GM10248 (cell line): ENCODE data around the gene C12orf57.

Experiments used
- CTCF ChIA-PET: fragments of 300-600 bp; sonication (Branson Sonifier 250); formaldehyde crosslinking; extraction: SDS; loops from one replicate; lab custom pipeline; 2021; ENCODE audit warnings: antibody characterized with exemption; lab: Yijun Ruan, JAX
- POLR2A ChIA-PET: fragments of 350-650 bp; sonication (Branson Sonifier 250); formaldehyde crosslinking; extraction: SDS; loops from one replicate; lab custom pipeline; 2020; ENCODE audit warnings: antibody characterized with exemption; lab: Yijun Ruan, JAX
- DNase-seq: peaks from one replicate; pipeline ENCODE4 v3.0.0; 2012; ENCODE audit errors: extremely low spot score
- TF ChIP-seq, protein P1 (sequence below): IDR thresholded peaks from 2 replicates; pipeline ENCODE4 v1.5.1; 2012; ENCODE audit warnings: mild to moderate bottlenecking, low read depth; ENCODE audit errors: extremely low read depth, missing control alignments, control extremely low read depth

The C12orf57 gene

DNA sequence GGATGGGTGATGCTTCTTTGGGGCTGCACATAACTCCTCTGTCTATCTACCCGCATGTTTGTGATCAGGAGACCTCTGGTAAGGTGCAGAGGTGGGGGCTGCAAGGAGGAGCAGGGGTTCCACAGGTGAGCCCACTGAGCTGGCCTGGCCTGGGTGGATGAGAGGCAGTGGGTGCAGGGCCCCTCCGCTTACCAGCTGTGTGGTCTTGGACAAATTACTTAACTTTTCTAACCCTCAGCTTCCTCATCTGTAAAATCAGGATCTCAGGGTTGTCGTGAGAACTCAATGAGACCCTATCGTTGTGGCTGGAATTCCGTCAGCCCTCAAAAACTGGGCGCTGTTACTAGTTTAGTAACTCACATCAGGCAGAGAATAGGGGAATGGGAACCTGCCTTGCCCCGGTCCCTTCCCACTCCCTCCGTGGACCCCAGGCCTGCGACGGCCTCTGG, 14.8 kb downstream of the C12orf57 start:
- ChIA-PET POLR2A (interaction anchor here (0.8 to 11.3 kb wide), 6 partner anchors 8 to 91 kb away, joined by 3 to 147 read pairs (median 4); partner anchors contain the start of genes C12orf57, PTPN6, RNU7-1 and SPSB2), CTCF (interaction anchor here (0.8 to 13.5 kb wide), 12 partner anchors 8 to 192 kb away, joined by 3 to 530 read pairs (median 4); partner anchors contain the start of genes C12orf57, PTPN6 and RNU7-1)
- TF ChIP-seq, protein P1, sequence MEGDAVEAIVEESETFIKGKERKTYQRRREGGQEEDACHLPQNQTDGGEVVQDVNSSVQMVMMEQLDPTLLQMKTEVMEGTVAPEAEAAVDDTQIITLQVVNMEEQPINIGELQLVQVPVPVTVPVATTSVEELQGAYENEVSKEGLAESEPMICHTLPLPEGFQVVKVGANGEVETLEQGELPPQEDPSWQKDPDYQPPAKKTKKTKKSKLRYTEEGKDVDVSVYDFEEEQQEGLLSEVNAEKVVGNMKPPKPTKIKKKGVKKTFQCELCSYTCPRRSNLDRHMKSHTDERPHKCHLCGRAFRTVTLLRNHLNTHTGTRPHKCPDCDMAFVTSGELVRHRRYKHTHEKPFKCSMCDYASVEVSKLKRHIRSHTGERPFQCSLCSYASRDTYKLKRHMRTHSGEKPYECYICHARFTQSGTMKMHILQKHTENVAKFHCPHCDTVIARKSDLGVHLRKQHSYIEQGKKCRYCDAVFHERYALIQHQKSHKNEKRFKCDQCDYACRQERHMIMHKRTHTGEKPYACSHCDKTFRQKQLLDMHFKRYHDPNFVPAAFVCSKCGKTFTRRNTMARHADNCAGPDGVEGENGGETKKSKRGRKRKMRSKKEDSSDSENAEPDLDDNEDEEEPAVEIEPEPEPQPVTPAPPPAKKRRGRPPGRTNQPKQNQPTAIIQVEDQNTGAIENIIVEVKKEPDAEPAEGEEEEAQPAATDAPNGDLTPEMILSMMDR = no peak
- no peak for DNase-seq

DNA sequence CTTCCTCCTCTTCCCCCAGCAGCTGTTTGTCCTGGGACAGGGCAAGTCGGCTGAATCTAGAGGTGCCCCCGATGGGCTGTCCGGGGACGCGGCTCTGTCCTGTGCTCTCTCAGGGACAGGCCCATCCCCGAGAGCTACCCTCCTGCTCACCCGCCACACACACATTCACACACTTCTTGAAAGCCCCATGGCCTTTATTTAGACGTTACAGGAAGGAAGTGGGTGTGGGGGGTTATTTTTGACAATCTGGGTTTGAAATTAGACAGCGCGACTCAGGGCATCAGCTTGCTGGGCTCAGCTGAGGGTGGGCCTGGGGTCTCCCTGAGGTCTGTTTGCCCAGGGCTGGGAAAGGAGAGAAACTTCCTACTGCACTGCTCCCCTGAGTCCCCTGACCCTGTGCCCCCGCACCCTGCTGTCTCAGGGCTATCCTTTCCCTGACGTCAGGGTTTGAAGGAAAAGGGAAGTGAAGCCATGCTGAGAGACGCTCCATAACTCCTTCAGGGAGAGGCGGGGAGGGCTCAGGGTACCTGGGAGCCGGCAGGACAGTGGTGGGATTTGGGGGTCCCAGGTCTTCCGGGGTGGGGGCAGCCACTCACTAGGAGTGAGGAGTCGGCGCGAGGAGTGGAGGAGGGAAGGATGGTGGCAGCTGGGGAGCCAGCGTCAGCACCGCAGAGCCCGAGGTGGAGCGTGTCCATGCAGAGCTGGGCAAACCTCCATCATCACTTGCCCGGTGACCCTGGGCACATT, 15.4 kb downstream of the C12orf57 start:
- TF ChIP-seq, protein P1 = no peak
- ChIA-PET CTCF (interaction anchor here (0.9 to 13.5 kb wide), 11 partner anchors 9 to 193 kb away, joined by 3 to 530 read pairs (median 4); partner anchors contain the start of genes C12orf57, PTPN6 and RNU7-1), POLR2A (interaction anchor here (0.8 to 11.3 kb wide), 4 partner anchors 8 to 86 kb away, joined by 3 to 147 read pairs (median 4); partner anchors contain the start of genes C12orf57, PTPN6, RNU7-1 and SPSB2)
- peak; percentile 78 for DNase-seq

DNA sequence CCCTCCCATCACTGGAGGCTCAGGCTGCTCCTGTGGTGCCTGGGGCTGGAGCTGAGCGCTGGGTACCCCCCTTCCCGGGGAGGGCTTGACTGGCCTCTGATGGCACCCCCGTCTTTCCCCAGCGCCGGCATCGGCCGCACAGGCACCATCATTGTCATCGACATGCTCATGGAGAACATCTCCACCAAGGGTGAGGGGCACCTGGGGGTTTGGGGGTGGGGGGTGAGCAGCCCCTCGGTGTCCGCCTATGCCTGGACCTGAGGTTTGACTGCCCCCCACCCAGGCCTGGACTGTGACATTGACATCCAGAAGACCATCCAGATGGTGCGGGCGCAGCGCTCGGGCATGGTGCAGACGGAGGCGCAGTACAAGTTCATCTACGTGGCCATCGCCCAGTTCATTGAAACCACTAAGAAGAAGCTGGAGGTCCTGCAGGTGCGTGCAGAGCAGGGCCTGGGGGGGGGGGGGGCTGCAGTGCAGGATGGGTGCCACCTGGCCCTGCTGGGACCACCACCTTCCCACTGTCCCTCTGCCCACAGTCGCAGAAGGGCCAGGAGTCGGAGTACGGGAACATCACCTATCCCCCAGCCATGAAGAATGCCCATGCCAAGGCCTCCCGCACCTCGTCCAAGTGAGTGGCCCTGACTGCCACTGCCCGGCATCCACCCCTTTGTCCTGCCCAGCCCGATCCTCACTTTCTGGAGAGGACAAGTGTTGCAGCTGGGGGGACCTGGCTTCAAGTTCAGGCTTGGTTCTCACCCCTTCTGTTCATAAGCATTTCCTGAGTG, 16.2 kb downstream of the C12orf57 start:
- ChIA-PET CTCF (interaction anchor here (1.0 to 13.5 kb wide), 9 partner anchors 10 to 153 kb away, joined by 3 to 530 read pairs (median 5); partner anchors contain the start of genes C12orf57, EMG1, PHB2 and PTPN6), POLR2A (interaction anchor here (0.6 to 11.3 kb wide), 6 partner anchors 9 to 968 kb away, joined by 3 to 147 read pairs (median 6); partner anchors contain the start of genes C12orf57, PTPN6 and RNU7-1)
- no peak for DNase-seq
- TF ChIP-seq, protein P1 = no peak

DNA sequence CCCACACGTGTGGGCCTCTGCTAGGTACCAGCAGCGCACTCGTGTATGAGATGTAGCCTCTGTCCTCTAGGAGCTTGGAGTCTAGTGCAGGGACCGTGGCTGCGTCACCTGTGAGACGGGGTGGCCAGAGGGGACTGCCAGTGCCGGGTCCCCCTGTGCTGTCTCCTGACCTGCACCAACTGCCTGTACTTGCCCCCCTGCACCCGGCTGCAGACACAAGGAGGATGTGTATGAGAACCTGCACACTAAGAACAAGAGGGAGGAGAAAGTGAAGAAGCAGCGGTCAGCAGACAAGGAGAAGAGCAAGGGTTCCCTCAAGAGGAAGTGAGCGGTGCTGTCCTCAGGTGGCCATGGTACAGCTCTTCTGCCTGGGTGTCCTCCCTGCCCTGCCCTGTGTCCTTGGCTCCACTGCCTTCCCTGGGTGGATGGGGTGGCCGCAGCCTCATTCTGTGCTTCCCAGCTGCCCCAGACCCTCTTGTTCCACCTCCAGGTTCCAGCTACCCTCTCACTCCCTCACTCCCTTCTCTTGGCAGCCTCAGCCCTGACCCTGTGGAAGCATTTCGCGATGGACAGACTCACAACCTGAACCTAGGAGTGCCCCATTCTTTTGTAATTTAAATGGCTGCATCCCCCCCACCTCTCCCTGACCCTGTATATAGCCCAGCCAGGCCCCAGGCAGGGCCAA, 16.9 kb downstream of the C12orf57 start:
- TF ChIP-seq, protein P1 = peak; percentile 59
- peak; percentile 57 for DNase-seq
- ChIA-PET CTCF (interaction anchor here (1.0 to 13.5 kb wide), 10 partner anchors 9 to 147 kb away, joined by 3 to 530 read pairs (median 4); partner anchors contain the start of genes C12orf57, EMG1, LRRC23 and PHB2), POLR2A (interaction anchor here (0.6 to 11.3 kb wide), 6 partner anchors 9 to 967 kb away, joined by 3 to 147 read pairs (median 4); partner anchors contain the start of genes C12orf57, PTPN6 and RNU7-1)

DNA sequence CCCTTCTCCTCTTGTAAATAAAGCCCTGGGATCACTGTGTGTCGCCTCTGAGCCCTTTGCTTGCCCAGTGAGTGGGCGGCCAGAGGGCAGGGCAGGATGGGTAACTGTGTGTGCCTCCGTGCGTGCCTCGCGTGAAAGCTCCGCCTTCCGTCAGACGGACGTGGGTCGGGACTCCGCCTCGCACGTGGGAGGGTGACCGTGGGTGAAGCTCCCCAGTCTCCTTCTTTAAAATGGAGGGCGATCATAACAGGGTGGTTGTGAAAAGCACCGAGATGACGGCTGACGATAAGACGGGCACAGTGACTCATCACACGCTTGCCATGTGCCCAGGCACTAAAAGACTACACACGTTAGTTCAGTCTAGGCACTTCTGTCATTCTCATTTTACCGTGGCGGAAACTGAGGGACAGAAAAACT, 17.5 kb downstream of the C12orf57 start:
- CTCF ChIA-PET = interaction anchor here (1.0 to 13.5 kb wide), 11 partner anchors 8 to 147 kb away, joined by 3 to 530 read pairs (median 5); partner anchors contain the start of genes C12orf57, EMG1, LRRC23 and PHB2
- POLR2A ChIA-PET = interaction anchor here (0.6 to 11.3 kb wide), 5 partner anchors 10 to 88 kb away, joined by 3 to 147 read pairs (median 6); partner anchors contain the start of genes C12orf57, PTPN6 and RNU7-1
- DNase-seq = peak; percentile 57
- TF ChIP-seq, protein P1 = no peak
